Kasumi-1 (cell line): Measurements from ENCODE around the gene GTF2F2.
"Not testable (repeated sequence)": the region's sequence is repeated elsewhere in the genome, so short reads cannot be mapped to it uniquely, and the experiment has no call there.

Experiments
- DNase-seq, 2 experiments: peaks; one replicate each; lab custom pipeline; 2025; lab: John Stamatoyannopoulos, UW

GTF2F2 gene

DNA sequence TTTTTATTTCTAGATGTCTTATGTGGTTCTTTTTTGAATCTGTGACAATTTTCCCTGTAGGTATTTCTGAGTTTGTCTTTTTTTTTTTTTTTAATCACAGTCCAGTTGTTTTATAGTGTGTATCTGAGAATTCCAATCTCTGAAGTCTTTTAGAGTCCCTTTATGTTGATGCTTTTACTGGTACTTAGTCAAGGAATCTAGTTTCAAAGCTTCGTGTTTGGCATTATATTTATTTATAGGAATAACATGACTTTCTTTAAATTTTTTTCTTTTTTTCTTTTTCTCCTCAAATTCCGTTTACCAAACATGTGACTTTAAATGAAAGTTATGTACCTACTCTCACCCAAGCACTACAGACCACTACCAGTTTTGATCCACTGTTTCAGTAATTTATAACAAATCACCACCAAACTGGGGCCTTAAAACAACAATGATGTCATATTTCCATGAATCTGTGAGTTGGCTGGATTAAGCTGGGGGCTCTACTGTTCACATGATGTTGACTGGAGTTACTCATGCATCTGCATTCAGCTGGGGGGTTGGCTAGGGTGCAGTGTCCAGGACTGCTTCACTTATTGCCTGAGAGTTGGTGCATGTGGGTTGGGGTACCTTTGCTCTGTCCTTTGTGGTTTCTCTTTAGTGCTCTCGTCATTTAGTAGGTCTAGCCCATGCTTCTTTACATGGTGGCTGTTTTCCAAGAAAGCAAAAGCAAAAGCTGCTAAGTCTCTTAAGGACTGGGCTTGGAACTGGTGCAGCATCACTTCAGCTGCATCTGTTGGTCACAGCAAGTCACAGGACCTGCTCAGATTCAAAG is 58.2 kb downstream of the GTF2F2 start:
- no peak for DNase-seq

GRCh38 chr13:45179428-45179827 is 59.1 kb downstream of the GTF2F2 start:
- no peak for DNase-seq

DNA sequence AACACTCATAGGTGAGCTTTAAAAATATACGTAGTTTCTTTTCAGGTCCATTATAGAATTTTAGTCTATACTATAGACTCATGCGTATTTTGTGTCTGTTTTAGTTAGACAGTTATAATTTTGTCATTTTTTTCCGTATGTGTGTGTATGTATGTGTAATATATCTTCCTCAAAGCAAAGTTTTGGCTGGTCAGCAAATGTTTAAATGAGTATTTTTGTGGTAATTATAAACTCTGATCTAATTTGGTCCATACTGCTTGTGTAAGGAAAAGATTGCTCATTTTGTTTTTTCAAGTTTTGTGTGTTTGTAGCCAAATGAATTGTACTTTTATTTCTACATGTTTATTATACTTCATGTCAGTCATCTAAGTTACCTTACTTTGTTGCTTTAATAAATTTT is 60.0 kb downstream of the GTF2F2 start:
- DNase-seq = no peak

DNA sequence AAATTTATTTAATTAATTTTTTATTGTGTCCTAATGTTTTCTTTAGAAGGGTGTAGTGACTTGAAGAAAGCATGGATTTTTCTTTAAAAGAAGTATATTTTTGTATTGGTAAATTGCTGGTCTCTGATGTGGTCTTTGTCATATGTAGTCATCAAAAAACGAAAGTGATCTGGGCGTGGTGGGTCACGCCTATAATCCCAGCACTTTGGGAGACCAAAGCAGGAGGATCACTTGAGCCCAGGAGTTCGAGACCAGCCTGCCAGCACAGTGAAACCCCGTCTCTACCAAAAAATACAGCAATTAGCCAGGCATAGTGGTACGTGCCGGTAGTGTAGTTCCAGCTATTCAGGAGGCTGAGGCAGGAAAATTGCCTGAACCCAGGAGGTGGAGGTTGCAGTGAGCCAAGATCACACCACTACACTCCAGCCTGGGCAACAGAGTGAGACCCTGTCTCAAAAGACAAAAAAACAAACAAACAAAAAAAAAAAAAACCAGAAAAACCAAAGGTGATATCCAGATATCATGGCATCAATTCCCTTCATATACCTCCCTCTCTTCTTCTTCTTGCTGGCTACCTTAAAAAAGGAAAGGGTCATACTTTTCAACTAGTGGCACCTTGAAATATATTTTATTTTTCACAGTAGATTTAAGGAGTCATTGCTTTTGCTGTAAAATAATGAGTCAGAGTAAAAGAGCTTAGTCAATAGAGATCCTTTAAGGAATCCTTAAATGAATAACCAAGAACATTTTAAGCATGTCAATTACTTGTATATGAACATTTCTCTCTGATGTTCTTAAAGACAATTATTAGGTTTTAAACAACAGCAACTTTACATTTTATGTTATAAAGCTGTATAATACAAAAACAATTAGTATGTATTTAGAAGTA is 60.6 kb downstream of the GTF2F2 start:
- DNase-seq = no peak

DNA sequence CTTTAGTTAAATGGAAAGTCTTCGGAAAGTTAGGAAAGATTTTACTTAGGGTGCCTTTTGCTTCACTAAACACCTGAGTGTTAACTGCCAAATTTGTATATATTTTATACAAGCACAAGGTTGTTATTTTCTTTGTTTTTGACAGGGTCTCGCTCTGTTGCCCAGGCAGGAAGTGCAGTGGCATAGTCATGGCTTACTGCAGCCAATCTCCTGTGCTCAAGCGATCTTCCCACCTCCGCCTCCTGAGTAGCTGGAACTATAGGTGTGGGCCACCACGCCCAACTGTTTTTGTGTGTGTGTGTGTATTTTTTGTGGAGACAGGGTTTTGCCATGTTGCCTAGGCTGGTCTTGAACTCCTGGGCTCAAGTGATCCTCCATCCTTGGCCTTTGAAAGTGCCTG is 64.4 kb downstream of the GTF2F2 start:
- no peak for DNase-seq

- no peak for DNase-seq
These were observed 65.0 kb downstream of the GTF2F2 start for GRCh38 chr13:45185286-45185685.

- DNase-seq = not testable (repeated sequence)
These were observed 68.8 kb downstream of the GTF2F2 start for GRCh38 chr13:45189077-45189476.

DNA sequence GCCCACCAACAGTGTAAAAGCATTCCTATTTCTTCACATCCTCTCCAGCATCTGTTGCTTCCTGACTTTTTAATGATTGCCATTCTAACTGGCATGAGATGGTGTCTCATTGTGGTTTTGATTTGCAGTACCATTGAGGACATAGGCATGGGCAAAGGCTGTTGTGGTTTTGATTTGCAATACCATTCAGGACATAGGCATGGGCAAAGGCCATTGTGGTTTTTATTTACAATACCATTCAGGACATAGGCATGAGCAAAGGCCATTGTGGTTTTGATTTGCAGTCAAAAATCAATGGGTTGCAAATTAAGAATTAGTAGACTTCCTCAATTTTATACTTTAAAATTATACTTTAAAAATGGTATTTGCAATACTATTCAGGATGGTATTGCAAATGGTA is 69.2 kb downstream of the GTF2F2 start:
- DNase-seq = not testable (repeated sequence)

- DNase-seq = no peak
These were observed 71.6 kb downstream of the GTF2F2 start for GRCh38 chr13:45191874-45192273.

DNA sequence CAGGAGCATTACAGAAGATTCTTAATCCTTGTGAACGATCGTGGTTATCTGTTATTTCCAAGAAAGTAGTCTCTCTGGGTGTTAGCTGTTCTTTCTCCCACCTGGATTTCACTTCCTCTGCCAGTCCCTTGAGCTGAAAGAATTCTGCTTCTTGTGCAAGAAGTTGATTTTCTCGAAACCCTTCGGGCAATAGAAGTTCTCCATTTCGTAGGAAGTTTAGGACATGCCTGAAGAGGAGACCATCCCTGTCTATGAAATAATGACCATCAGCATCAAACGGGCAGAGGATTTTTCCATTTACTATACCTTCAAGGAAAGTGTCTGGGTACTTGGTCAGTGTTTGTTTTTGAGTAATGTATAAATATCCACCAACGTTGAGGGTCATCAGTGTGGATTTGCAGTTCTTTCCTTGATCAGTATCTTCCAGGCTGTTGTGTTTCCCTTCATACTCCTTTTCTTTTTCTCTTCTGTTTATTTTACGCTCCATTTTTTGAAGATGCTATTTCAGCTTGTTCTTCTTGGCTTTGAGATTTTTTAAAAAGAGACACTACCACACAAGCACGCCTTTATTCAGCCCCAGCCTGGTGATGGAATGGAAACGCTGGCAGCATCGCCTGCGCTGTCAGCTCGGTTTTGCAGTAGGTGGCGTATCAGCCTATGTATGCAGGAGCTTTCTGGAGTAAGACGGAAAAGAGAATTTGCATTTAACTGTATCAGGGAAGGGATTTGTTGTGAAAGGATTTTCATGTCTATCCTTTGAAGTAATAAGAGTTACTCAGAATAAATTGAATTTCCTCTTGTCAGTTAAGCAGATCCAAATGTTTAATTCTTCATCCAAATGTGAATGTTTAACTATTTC is 74.0 kb downstream of the GTF2F2 start:
- no peak for DNase-seq

DNA sequence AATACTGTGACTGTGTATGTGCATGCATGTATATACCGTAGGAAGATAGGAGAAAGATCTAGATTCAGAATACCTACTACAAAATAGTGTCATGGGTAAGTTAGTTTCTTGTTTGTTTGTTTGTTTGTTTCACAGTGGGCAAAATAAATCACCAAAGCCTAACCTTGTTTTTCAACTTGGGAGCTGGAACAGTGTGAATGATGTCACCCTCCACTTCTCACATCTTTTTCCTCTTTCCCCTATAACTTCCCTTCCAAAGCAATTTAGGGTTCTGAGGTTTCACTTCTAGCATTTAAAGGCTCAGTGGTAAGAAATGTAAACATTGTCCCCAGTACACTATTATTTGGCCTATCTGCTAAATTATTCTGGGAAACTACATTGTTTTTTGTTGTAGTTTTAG is 75.1 kb downstream of the GTF2F2 start:
- DNase-seq = peak; percentile 21 to 33

GRCh38 chr13:45196096-45196495 is 75.8 kb downstream of the GTF2F2 start:
- peak; percentile 17 to 46 for DNase-seq

GRCh38 chr13:45196622-45197021 is 76.3 kb downstream of the GTF2F2 start:
- DNase-seq = no peak

DNA sequence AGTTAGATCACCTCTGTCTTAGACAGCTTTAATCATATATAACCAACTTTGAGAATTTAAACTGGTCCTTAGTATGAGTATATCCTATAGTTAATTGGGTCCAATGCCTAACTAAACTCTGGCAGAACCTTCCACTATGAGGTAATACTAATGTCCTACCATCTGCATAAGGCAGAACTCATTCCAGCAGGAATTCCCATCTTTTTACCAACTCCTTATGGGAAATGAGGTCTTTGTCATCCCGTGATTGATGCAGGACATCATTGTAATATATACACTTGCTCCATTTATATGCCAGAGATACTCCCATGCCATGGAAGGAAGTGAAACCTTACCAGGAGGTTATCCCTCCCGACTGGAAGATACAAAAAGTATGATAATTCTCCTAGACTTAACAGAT is 77.7 kb downstream of the GTF2F2 start:
- DNase-seq = no peak

DNA sequence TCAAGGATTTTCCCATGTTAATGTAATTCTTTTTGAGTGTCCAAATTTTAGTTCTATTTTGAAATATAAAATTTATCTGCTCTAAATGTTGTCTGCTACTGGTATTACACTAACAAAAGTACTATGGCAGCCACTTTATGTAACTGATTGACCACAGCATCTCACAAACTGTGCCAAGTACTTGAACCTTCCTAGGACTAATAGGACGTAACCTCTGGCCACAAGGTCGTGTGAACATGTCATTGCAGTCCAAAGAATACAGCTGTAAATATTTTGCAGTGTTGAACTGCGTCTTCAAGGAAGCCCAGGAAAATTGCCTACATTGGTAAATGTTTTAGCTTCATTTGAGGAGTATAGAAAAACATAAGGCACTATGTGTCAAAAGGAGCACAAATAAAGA is 78.6 kb downstream of the GTF2F2 start:
- no peak for DNase-seq

DNA sequence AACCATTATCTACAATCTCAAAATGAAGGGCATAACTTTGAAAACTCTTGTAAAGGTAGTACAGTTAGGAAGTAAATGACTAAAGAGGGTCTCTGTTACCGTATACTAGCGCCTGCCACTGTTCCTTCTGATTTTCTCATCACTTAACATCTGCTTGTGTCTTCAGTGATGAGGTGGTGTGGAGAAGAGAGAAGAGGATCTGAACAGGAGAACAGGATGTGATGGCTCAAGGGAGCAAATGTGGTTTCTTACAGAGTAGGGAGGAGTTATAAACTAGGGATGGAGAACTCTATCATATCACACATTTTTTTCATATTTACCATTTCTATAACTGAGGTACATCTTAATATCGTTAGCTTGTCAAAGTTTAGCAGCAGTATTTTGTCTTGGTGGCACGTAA is 79.4 kb downstream of the GTF2F2 start:
- peak; percentile 56 to 62 for DNase-seq

DNA sequence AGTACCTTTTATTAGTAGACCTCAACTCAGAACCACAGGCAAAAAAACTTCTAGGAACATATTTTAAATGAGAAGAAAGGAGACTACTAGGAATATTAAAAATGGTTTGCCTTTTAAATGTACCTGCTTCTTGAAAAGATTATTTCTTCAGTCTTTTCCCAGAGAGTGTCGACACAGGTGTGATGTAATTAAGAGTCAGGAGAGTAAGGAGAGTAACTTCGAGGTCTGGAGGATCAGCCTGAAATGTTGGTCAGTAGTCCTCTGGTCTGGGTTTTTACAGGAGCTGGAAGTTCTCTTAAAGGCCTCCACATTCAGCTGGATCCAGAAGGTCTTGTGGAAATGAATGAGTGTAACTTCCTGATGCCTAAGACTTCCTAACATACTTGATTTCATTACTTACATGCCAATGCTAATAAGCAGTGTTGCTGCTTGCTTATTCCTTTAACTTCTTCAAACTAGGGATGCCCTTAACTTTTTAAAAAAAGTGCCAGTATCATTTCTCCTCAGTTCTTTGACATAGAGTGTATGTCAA is 80.5 kb downstream of the GTF2F2 start, which contains the start of gene KCTD4:
TSS of gene KCTD4 (minus strand) at position 345 of the 532 bp plus-strand sequence. CDS start 6,478 bp downstream, outside the sequence.
- no peak for DNase-seq

DNA sequence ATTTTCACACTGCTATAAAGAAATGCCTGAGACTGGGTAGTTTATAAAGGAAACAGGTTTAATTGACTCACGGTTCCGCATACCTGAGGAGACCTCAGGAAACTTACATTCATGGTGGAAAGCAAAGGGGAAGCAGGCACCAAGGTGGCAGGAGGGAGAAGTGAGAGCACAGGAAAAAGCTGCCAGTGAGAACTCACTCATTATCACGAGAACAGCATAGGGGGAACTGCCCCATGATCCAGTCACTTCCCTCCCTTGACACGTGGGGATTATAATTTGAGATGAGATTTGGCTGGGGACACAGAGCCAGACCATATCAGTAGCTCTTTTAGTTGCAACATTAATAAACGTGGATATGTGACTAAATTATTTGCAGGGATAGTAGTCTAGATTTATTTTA is 84.8 kb downstream of the GTF2F2 start:
- DNase-seq = peak; percentile 19 to 30

DNA sequence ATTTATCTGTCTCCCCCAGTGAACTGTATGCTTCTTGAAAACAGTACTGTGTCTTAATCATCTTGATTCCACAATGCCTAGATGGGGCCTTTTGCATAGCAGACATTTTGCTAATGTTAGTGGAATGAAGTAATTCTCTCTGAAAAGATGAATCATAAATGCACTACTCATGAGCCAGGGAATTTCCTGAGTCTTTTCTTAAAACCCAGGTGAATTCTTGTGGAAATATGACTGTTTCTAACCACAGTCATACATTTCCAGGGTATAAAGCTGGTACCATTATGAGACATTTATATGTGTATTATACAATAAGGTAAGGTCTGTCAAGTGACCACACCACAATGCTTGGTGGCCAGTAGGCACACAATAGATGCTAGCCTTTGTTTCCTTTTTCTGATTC is 86.0 kb downstream of the GTF2F2 start:
- no peak for DNase-seq

- no peak for DNase-seq
These were observed 87.0 kb downstream of the GTF2F2 start for GRCh38 chr13:45207319-45207718.

GRCh38 chr13:45208132-45208531 is 87.8 kb downstream of the GTF2F2 start:
- no peak for DNase-seq

- no peak for DNase-seq
These were observed 88.9 kb downstream of the GTF2F2 start for GRCh38 chr13:45209229-45209628.
